PFSK-1 (cell line): ENCODE measurements around the gene ERVK3-1.

ENCODE experiments used
- FOXP2 ChIP-seq: optimal IDR thresholded peaks from 2 replicates; pipeline ENCODE3; 2011; ENCODE audit warnings: borderline replicate concordance, control low read depth, inconsistent platforms; ENCODE audit not compliant: insufficient read depth; ENCODE audit errors: extremely low read length, extremely low read depth
- POLR2AphosphoS5 ChIP-seq: IDR thresholded peaks from 2 replicates; pipeline ENCODE4 v1.6.1; 2012; ENCODE audit warnings: low read depth, mild to moderate bottlenecking, control low read depth, low read length, moderate library complexity
- REST ChIP-seq, 2 experiments: IDR thresholded peaks; 2 replicates each; pipeline versions ENCODE4 v1.6.1 to v1.8.0; 2011 to 2012; ENCODE audit warnings: low read depth in 2 of 2, low read length in 2 of 2, control low read depth in 1 of 2, inconsistent platforms in 1 of 2, mild to moderate bottlenecking in 1 of 2, moderate library complexity in 1 of 2; ENCODE audit not compliant: insufficient read depth in 1 of 2
- SIN3A ChIP-seq: IDR thresholded peaks from 2 replicates; pipeline ENCODE4 v1.6.1; 2012; ENCODE audit warnings: mild to moderate bottlenecking, low read length, moderate library complexity, borderline replicate concordance; ENCODE audit not compliant: insufficient read depth
- TAF1 ChIP-seq: IDR thresholded peaks from 2 replicates; pipeline ENCODE4 v1.6.1; 2012; ENCODE audit warnings: low read length, control low read depth, borderline replicate concordance; ENCODE audit not compliant: insufficient read depth

The ERVK3-1 gene

GRCh38 chr19:58357481-58358145 lies 52.4 kb downstream of the ERVK3-1 start:
- no peak for TF ChIP-seq POLR2AphosphoS5

- TF ChIP-seq FOXP2 (peak; percentile 53), POLR2AphosphoS5 (no peak), REST (IDR thresholded peaks at IDR 0.05; ENCODE audit: insufficient read depth in 1 of 2, low read depth in 2 of 2, low read length in 2 of 2) (no peak)
These were observed 56.7 kb downstream of the ERVK3-1 start for GRCh38 chr19:58361900-58362271.

GRCh38 chr19:58362272-58362994 lies 57.3 kb downstream of the ERVK3-1 start, which contains the start of gene ZNF497:
Gene ZNF497, minus strand, starts transcription at chr19:58362751. Its CDS starts 5,116 bp downstream, at chr19:58357635.
- TF ChIP-seq TAF1 (peak; percentile 92; the same call in 1 of the 2 replicates), REST (IDR thresholded peaks at IDR 0.05; ENCODE audit: insufficient read depth in 1 of 2, low read depth in 2 of 2, low read length in 2 of 2) (peak in 1 of 2 experiments; percentile 45; a peak in 1 of 4 replicates), SIN3A (peak; percentile 91; the same call in 1 of the 2 replicates), POLR2AphosphoS5 (peak; percentile 90), FOXP2 (peak; percentile 96)

- TF ChIP-seq SIN3A (no peak), FOXP2 (no peak), REST (IDR thresholded peaks at IDR 0.05; ENCODE audit: insufficient read depth in 1 of 2, low read depth in 2 of 2, low read length in 2 of 2) (no peak), TAF1 (no peak), POLR2AphosphoS5 (no peak)
These were observed 59.0 kb downstream of the ERVK3-1 start for GRCh38 chr19:58364146-58364545.
